Measurements from ENCODE around the gene SBF2. TPM values are rescaled to one million over a fixed set of nuclear protein-coding genes. Genes with fewer than 3 reads are reported as not detected.

SBF2 gene
- total and polyA plus RNA-seq, 10 donors = 3.6 to 70.9 (median 57.1) TPM

GRCh38 chr11:10197091-10197490 is 96.9 kb downstream of the SBF2 start:
- Histone ChIP-seq H3K4me3 (no peak overlapping the region), H3K36me3 (peaks cover 0 to 16% (median 0%) of the 10 kb centered on the region in 6 donors), H3K27ac (no peak overlapping the region), H3K9me3 (no peaks in the 10 kb centered on the region), H3K27me3 (replicated peaks in 1 of 7) (no peaks in the 10 kb centered on the region), H3K4me1 (no peaks in the 10 kb centered on the region)
- DNase-seq = no peak
- intact Hi-C loops (cut with DNase I; ENCODE audit: low total_unique reads) = no loop called here
- 93 to 99% (median 97%) methylated on average over 2 of the region's 2 CpGs for WGBS, 5 donors
- TF ChIP-seq CTCF (IDR thresholded peaks at IDR 0.05 in 8 of 11, conservative IDR thresholded peaks at IDR 0.05 in 3 of 11) (no peak), POLR2A (IDR thresholded peaks at IDR 0.05) (no peak)

GRCh38 chr11:10192036-10192435 is 102.0 kb downstream of the SBF2 start:
- 92 to 99% (median 96%) methylated on average over 2 of the region's 2 CpGs for WGBS, 5 donors
- H3K9me3 ChIP-seq = no peaks in the 10 kb centered on the region

GRCh38 chr11:10181811-10182210 is 112.2 kb downstream of the SBF2 start:
- H3K27ac ChIP-seq = no peak overlapping the region
- intact Hi-C loops (cut with DNase I; ENCODE audit: low total_unique reads) = no loop called here
- DNase-seq = no peak
- H3K27me3 ChIP-seq (replicated peaks in 1 of 7) = no peaks in the 10 kb centered on the region
- H3K4me1 ChIP-seq = no peaks in the 10 kb centered on the region
- H3K36me3 ChIP-seq = no peaks in the 10 kb centered on the region
- H3K9me3 ChIP-seq = no peaks in the 10 kb centered on the region
- H3K4me3 ChIP-seq = no peak overlapping the region
- WGBS, 5 donors = 82 to 97% (median 95%) methylated on average over 3 of the region's 3 CpGs
- peak in 1 of 11 experiments; percentile 28 for TF ChIP-seq CTCF (IDR thresholded peaks at IDR 0.05 in 8 of 11, conservative IDR thresholded peaks at IDR 0.05 in 3 of 11)
- TF ChIP-seq POLR2AphosphoS5 (IDR thresholded peaks at IDR 0.05) = no peak

More at GRCh38 chr11:10192036-10192435, 102.0 kb downstream of the SBF2 start:
- H3K4me1 ChIP-seq = no peaks in the 10 kb centered on the region
- no peak for DNase-seq
- peaks cover 0 to 16% (median 0%) of the 10 kb centered on the region in 6 donors for H3K36me3 ChIP-seq
- intact Hi-C loops (cut with DNase I; ENCODE audit: low total_unique reads) = no loop called here
- H3K27me3 ChIP-seq (replicated peaks in 1 of 7) = no peaks in the 10 kb centered on the region
- H3K4me3 ChIP-seq = no peak overlapping the region
- TF ChIP-seq CTCF (IDR thresholded peaks at IDR 0.05 in 8 of 11, conservative IDR thresholded peaks at IDR 0.05 in 3 of 11) (no peak), POLR2AphosphoS5 (IDR thresholded peaks at IDR 0.05) (no peak), POLR2A (IDR thresholded peaks at IDR 0.05) (no peak)
- no peak overlapping the region for H3K27ac ChIP-seq

GRCh38 chr11:10164621-10165020 is 129.4 kb downstream of the SBF2 start:
- Histone ChIP-seq H3K4me1 (peaks cover 0 to 9% (median 3%) of the 10 kb centered on the region in 6 donors), H3K27me3 (replicated peaks in 1 of 7) (no peaks in the 10 kb centered on the region), H3K36me3 (no peaks in the 10 kb centered on the region), H3K9me3 (no peaks in the 10 kb centered on the region), H3K27ac (no peak overlapping the region), H3K4me3 (no peak overlapping the region)
- TF ChIP-seq POLR2AphosphoS5 (IDR thresholded peaks at IDR 0.05) (no peak), POLR2A (IDR thresholded peaks at IDR 0.05) (no peak), CTCF (IDR thresholded peaks at IDR 0.05 in 8 of 11, conservative IDR thresholded peaks at IDR 0.05 in 3 of 11) (no peak)
- intact Hi-C loops (cut with DNase I; ENCODE audit: low total_unique reads) = no loop called here
- no peak for DNase-seq

All from spleen (tissue), 11 donors.